22Rv1 (cell line): Measurements from ENCODE around the gene KMT2B.

ENCODE experiments used
- H3K27ac ChIP-seq: fragments of 450-650 bp; 2 replicates; pipeline ENCODE4 v1.5.1; 2017
- ZFX ChIP-seq: fragments of 450-650 bp; IDR thresholded peaks from 2 replicates; pipeline ENCODE4 v1.6.1; 2017; ENCODE audit warnings: antibody characterized with exemption, borderline replicate concordance
- TF ChIP-seq, protein P1 (sequence below): fragments of 450-650 bp; IDR thresholded peaks from 2 replicates; pipeline ENCODE4 v1.5.1; 2017; ENCODE audit warnings: mild to moderate bottlenecking

Gene KMT2B

DNA sequence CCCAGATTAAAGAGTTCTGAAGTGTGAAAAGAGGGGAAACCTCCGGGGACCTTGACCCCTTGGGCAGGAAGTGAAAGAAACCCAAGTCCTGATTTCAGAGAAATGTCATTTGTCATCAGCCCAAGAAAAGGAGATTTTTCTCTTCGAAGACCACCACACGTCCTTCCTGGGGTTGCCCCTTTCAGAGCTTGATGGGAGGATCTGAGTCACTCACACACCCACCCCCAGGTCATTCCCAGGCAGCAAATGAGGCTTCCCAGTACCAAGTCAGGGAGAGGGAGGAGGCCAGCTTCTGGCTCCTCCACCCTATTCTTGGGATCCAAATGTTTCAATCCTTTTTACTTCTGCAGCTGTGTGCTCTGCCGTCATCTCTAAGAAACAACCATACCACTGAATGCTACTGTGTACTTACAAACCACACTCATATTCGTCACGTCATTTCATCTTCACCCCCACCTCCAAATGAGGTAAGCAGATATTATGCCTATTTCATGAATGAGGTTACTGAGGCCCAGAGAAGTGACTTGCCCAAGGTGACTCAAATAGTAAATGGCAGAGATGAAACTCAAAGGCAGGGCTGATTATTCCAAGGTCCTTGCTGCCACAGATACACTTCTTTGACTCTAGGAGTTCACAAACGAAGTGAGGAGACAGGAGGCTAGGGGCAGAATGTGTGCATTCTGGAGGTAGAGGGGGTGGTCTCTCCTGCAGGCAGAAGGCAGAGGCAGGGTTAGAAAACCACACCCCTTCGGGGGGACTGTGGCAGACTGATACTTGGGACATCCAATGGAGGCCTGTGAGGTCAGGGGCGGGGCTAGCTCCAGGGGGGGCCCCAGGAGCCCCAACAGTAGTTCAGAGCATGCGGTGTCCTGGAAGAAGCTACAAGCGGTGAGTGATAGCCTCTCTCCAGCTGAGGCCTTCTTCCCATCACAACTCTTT lies 5.0 kb upstream of the KMT2B start:
- H3K27ac ChIP-seq, result no peak overlapping the region
- TF ChIP-seq ZFX, result no peak
- TF ChIP-seq, protein P1, sequence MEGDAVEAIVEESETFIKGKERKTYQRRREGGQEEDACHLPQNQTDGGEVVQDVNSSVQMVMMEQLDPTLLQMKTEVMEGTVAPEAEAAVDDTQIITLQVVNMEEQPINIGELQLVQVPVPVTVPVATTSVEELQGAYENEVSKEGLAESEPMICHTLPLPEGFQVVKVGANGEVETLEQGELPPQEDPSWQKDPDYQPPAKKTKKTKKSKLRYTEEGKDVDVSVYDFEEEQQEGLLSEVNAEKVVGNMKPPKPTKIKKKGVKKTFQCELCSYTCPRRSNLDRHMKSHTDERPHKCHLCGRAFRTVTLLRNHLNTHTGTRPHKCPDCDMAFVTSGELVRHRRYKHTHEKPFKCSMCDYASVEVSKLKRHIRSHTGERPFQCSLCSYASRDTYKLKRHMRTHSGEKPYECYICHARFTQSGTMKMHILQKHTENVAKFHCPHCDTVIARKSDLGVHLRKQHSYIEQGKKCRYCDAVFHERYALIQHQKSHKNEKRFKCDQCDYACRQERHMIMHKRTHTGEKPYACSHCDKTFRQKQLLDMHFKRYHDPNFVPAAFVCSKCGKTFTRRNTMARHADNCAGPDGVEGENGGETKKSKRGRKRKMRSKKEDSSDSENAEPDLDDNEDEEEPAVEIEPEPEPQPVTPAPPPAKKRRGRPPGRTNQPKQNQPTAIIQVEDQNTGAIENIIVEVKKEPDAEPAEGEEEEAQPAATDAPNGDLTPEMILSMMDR, result no peak

GRCh38 chr19:35713506-35713850 lies 4.3 kb upstream of the KMT2B start:
- no peak for TF ChIP-seq ZFX
- TF ChIP-seq, protein P1, result no peak
- no peak overlapping the region for H3K27ac ChIP-seq

DNA sequence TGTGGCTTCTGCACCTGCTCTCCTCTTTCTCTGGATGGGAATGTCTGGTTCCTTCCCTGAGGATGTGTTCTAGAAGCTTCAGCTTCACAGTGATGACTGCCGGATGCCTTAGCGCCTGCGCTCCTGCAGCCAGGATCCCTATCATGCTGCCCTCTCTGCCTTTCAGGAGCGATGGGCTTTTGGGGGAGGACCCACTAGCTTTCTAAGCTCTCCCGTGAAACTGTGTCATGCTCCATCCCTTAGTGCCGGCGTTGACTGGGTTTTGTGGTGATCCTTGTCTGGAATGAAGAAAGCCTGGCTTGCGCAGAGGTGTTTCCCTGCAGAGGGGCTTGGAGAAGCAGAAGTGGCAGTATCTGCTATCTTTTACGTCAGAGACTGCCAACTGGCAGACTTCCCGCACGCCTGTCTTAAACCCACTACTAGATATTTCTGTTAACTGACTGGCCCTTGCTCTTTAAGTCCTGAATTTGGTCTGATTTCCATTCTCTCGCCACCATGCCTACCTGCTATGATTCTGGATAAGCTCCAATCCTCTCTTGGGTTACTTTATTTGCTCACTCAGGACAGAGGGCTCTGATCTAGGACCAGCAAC lies 3.8 kb upstream of the KMT2B start:
- no peak for TF ChIP-seq ZFX
- TF ChIP-seq, protein P1, result no peak

GRCh38 chr19:35714601-35715354 lies 3.0 kb upstream of the KMT2B start:
- H3K27ac ChIP-seq, result no peak overlapping the region
- TF ChIP-seq, protein P1, result 0 out of 2 replicates have a peak, but pooled peaks have one; percentile 4
- TF ChIP-seq ZFX, result no peak

More for the DNA sequence above, 3.8 kb upstream of the KMT2B start:
- no peak overlapping the region for H3K27ac ChIP-seq

DNA sequence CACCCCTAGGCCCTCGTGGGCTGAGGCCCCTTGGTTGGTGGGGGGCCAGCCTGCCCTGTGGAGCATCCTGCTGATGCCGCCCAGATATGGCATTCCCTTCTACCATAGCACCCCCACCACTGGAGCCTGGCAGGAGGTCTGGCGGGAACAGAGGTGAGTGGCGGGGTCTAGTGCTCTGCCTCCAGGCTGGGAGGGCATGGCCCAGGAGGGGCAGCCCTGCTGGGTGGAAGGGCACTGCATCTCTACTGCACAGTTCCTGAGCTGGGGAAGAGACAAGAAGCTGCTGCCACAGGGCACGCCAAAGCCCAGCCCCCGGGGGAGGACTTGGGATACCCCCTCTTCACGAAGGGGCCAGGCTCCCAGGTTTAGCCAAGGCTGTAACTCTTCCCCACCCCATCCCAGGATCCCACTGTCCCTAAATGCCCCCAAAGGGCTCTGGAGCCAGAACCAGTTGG lies 2.4 kb upstream of the KMT2B start:
- TF ChIP-seq, protein P1, result no peak
- H3K27ac ChIP-seq, result peak overlapping the region; percentile 90

DNA sequence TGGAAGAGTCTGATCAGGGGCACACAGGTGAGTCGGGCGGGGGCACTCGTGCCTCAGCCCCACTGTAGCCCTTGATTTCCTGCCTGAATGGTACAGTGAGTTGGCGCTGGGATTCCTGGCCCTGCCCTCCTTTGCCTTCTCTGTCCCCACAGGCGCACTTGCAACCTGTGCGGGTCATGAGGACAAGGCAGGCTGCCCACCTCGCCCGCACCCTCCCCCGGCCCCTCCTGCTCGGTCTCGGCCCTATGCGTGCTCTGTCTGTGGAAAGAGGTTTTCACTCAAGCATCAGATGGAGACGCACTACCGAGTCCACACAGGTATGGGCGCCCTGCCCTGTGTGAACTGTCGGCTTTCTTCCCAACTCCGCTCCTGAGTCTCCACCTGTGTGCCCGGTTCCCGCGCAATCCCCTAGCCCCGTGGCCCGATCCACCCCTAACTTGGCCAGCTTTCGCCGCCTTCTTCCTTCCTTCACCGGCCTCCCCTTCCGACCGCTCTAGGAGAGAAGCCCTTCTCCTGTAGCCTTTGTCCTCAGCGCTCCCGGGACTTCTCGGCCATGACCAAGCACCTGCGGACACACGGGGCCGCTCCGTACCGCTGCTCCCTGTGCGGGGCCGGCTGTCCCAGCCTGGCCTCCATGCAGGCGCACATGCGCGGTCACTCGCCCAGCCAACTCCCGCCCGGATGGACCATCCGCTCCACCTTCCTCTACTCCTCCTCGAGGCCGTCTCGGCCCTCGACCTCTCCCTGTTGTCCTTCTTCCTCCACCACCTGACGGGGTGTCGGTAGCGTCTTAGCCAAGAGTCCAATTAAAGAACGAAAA lies 1.6 kb upstream of the KMT2B start:
- no peak for TF ChIP-seq ZFX
- TF ChIP-seq, protein P1, result no peak
- peak overlapping the region; percentile 90 for H3K27ac ChIP-seq
